ENCODE data around the gene DAD1. TPM values are rescaled to one million over a fixed set of nuclear protein-coding genes. Genes with fewer than 3 reads are reported as not detected.
A peak's percentile ranks its signal among the peaks of the same experiment; 100 is the strongest.
"Not testable (repeated sequence)": the region's sequence is repeated elsewhere in the genome, so short reads cannot be mapped to it uniquely, and the experiment has no call there.

The DAD1 gene
- total RNA-seq, 1 donor from 2014 or later: 140 TPM

GRCh38 chr14:22556990-22557623 is 31.9 kb downstream of the DAD1 start:
- Mint-ChIP-seq H3K4me3 (peak overlapping the region; percentile 74), H3K36me3 (no peaks in the 10 kb centered on the region), H3K9me3 (no peaks in the 10 kb centered on the region), H3K4me1 (peaks cover 13% of the 10 kb centered on the region), H3K27ac (peak overlapping the region; percentile 91), H3K27me3 (ENCODE audit: low read depth) (peaks cover 6% of the 10 kb centered on the region)
- peak; percentile 76 to 92 for DNase-seq (ENCODE audit: low spot score in 2 of 2, unreplicated experiment in 2 of 2)
- peak; percentile 99 for TF ChIP-seq CTCF (IDR thresholded peaks at IDR 0.05; ENCODE audit: unreplicated experiment)

- Mint-ChIP-seq H3K4me3 (peak overlapping the region; percentile 74), H3K27me3 (ENCODE audit: low read depth) (peaks cover 14% of the 10 kb centered on the region), H3K36me3 (no peaks in the 10 kb centered on the region), H3K27ac (peak overlapping the region; percentile 91), H3K9me3 (no peaks in the 10 kb centered on the region), H3K4me1 (peaks cover 13% of the 10 kb centered on the region)
- no peak for DNase-seq (ENCODE audit: low spot score in 2 of 2, unreplicated experiment in 2 of 2)
- TF ChIP-seq CTCF (IDR thresholded peaks at IDR 0.05; ENCODE audit: unreplicated experiment): no peak
These were observed 32.7 kb downstream of the DAD1 start for GRCh38 chr14:22556021-22556989.

GRCh38 chr14:22555384-22556011 is 33.5 kb downstream of the DAD1 start:
- peaks cover 13% of the 10 kb centered on the region for H3K4me1 Mint-ChIP-seq
- H3K27me3 Mint-ChIP-seq (ENCODE audit: low read depth): peaks cover 20% of the 10 kb centered on the region
- H3K4me3 Mint-ChIP-seq: no peak overlapping the region
- H3K27ac Mint-ChIP-seq: no peak overlapping the region
- no peak for TF ChIP-seq CTCF (IDR thresholded peaks at IDR 0.05; ENCODE audit: unreplicated experiment)
- DNase-seq (ENCODE audit: low spot score in 2 of 2, unreplicated experiment in 2 of 2): no peak
- no peaks in the 10 kb centered on the region for H3K36me3 Mint-ChIP-seq
- H3K9me3 Mint-ChIP-seq: no peaks in the 10 kb centered on the region

GRCh38 chr14:22554498-22555383 is 34.3 kb downstream of the DAD1 start:
- H3K27ac Mint-ChIP-seq: no peak overlapping the region
- H3K9me3 Mint-ChIP-seq: no peaks in the 10 kb centered on the region
- no peak overlapping the region for H3K4me3 Mint-ChIP-seq
- H3K4me1 Mint-ChIP-seq: peaks cover 18% of the 10 kb centered on the region
- H3K27me3 Mint-ChIP-seq (ENCODE audit: low read depth): peaks cover 28% of the 10 kb centered on the region
- TF ChIP-seq CTCF (IDR thresholded peaks at IDR 0.05; ENCODE audit: unreplicated experiment): no peak
- H3K36me3 Mint-ChIP-seq: no peaks in the 10 kb centered on the region
- no peak for DNase-seq (ENCODE audit: low spot score in 2 of 2, unreplicated experiment in 2 of 2)

GRCh38 chr14:22553861-22554497 is 35.0 kb downstream of the DAD1 start:
- not testable (repeated sequence) for DNase-seq (ENCODE audit: low spot score in 2 of 2, unreplicated experiment in 2 of 2); H3K36me3 Mint-ChIP-seq; H3K4me3 Mint-ChIP-seq; H3K27ac Mint-ChIP-seq; H3K9me3 Mint-ChIP-seq
- Mint-ChIP-seq H3K27me3 (ENCODE audit: low read depth) (peaks cover 34% of the 10 kb centered on the region), H3K4me1 (peaks cover 15% of the 10 kb centered on the region)

Data from mesothelial cell of epicardium (in vitro differentiated cells).